ENCODE measurements around the gene LPAR1.
"Not testable (repeated sequence)": the region's sequence is repeated elsewhere in the genome, so short reads cannot be mapped to it uniquely, and the experiment has no call there.

The LPAR1 gene

GRCh38 chr9:110874963-110875674 is 163.2 kb downstream of the LPAR1 start:
- DNase-seq (ENCODE audit: low read depth): no peak

GRCh38 chr9:110872920-110873319 is 165.3 kb downstream of the LPAR1 start:
- no peak for DNase-seq (ENCODE audit: low read depth)

DNA sequence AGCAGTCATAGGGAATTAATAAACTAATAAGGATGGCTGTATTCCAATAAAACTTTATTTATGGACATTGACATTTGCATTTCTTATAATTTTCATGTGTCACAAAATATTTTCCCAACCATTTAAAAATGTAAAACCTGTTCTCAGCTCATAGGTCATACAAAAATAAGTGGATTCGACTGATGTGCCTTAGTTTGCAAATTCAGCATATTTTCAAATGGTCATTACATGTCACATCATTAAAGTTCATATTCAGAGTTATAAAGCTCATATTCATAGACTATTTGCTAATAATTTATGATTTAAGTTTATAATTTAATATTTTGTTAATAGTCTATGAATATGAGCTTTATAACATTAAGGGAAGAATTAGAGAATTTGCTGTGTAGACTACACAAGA is 166.5 kb downstream of the LPAR1 start:
- no peak for DNase-seq (ENCODE audit: low read depth)

DNA sequence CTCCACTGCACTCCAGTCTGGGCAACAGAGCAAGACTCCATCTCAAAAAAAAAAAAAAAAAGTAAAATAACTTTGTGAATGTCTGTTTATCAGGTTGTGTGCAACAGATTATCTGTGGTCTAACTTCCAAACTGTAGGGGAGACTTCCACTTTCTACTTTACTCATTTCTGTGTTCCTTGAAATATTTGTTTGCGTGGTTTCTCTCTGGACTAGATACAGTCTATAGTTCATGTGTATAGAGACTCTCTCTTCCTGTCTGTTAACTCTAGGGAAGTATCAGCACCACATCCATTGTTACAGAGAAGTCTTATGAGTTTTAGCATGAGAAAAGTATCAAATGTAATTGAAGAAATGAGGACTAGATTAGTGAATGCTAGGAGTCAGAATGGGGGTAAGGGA is 168.3 kb downstream of the LPAR1 start:
- DNase-seq (ENCODE audit: low read depth): no peak

GRCh38 chr9:110864011-110864410 is 174.3 kb downstream of the LPAR1 start:
- DNase-seq (ENCODE audit: low read depth): peak; percentile 70

- not testable (repeated sequence) for DNase-seq (ENCODE audit: low read depth)
Observed at GRCh38 chr9:110861370-110862110, 176.7 kb downstream of the LPAR1 start.

- no peak for DNase-seq (ENCODE audit: low read depth)
Observed at GRCh38 chr9:110856772-110857171, 181.5 kb downstream of the LPAR1 start.

DNA sequence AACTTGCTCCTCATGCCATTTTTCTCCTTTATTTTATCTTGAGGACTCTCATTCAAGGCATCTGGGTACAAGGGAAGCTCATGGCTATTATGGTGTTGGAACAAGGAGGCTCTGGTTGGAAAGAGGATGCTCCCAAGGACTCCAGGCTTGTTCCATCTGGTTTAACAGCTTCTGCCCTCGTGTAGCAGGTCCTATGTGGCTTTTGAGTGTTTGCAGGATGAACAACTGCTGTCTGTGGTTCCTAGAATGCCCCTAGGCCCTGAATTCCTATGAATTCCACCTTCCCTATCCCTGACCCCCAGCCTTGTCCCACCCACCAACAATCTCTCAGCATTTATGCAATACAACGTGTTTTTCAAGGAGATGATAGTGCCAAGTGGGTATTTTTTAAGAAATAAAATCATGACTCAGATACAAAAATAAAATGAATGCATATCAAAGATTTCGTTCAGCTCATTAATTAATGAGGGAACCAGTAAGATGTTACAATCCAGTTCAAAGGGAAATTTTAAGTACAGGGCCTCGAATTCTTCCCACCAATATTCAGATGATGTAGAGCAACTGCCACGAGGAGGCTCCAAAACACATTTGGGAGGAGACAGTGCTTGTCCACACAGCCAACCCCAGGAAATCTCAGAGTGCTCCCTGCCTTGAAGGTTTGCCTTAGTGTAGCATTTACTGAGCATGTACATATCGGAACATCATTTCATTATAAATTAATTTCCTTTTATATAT is 187.7 kb downstream of the LPAR1 start:
- DNase-seq (ENCODE audit: low read depth): peak; percentile 18

- peak; percentile 26 for DNase-seq (ENCODE audit: low read depth)
Observed at GRCh38 chr9:110847671-110848070, 190.6 kb downstream of the LPAR1 start.

GRCh38 chr9:110846215-110846614 is 192.1 kb downstream of the LPAR1 start:
- no peak for DNase-seq (ENCODE audit: low read depth)

- peak; percentile 27 for DNase-seq (ENCODE audit: low read depth)
Observed at GRCh38 chr9:110844121-110844520, 194.1 kb downstream of the LPAR1 start.

DNA sequence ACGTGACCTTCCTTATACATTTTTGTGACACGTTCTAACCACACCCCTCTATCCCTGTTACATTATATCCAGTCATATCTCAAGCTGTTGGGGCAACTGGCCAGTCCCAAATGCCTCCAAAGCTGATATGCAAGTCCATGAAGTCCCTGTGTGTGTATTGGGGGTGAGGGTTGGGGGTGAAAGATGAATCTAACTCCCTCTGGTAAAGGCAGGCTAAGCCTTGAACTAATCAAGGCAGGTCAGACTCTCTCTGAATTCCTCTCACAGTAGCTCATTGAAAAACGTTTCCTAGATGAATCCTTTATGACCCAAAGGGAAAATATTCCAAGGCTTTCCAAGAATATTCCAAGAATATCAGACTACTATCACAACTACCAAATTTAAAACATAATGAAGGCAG is 195.3 kb downstream of the LPAR1 start:
- peak; percentile 72 for DNase-seq (ENCODE audit: low read depth)

DNA sequence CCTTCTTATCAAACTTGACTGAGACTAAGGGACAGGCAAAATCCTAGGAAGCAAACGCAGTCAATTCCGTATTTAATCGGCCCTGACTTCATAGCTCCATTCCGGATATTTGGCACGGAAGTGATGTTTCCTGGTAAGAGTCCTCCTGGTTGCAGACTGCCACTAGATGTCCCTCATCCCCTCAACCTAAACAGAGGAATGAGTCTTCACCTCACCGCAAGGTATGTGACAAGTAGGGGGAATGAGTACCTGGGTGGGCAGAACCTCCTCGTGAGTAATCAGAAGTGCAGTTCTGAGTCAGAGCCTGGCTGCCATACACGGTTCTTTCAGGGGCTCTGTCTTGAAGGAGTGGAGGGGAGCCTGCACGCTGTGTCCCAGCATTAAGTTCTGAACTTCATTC is 196.1 kb downstream of the LPAR1 start:
- DNase-seq (ENCODE audit: low read depth): no peak

GRCh38 chr9:110837401-110838005 is 200.8 kb downstream of the LPAR1 start:
- DNase-seq (ENCODE audit: low read depth): no peak

- DNase-seq (ENCODE audit: low read depth): peak; percentile 78
Observed at GRCh38 chr9:110835859-110836271, 202.4 kb downstream of the LPAR1 start.

DNA sequence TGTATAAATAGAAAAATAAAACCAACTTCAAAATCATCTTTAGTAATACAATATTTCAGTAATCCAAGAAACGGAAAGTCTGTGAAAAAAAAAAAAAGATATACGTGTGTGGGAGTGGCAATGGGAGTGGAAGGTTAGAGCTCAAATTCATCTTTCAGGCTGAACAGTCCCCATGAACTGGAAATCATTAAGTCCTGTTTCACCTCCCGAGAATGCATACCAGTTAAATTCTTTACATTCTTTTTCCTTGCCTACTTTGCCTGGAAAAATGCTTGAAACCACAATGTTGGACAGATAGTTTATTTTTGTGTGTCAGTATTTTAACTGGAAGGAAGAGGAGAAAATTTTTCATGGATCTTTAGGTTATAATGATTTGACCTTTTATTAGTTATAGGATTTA is 202.9 kb downstream of the LPAR1 start:
- peak; percentile 93 for DNase-seq (ENCODE audit: low read depth)

DNA sequence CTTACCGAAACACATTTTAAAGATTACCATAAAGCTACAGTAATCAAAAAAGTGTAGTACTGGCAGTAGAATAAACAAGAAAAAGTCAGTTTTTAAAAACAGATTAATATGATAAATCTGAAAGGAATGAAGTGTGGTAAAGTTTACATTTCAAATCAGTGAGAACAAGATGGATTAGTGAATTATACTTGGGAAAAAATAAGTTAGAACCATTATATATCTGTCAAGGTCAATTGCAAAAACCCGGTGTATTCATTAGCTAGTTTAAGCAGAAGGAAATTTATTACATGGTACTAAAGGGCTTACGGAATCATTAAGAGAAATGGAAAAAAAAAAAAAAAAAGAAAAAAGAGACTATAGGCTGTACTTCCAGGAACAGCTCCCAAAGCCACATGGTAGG is 205.3 kb downstream of the LPAR1 start:
- peak; percentile 50 for DNase-seq (ENCODE audit: low read depth)

- DNase-seq (ENCODE audit: low read depth): no peak
Observed at GRCh38 chr9:110830495-110830894, 207.8 kb downstream of the LPAR1 start.

- peak; percentile 65 for DNase-seq (ENCODE audit: low read depth)
Observed at GRCh38 chr9:110828264-110828663, 210.0 kb downstream of the LPAR1 start.

DNA sequence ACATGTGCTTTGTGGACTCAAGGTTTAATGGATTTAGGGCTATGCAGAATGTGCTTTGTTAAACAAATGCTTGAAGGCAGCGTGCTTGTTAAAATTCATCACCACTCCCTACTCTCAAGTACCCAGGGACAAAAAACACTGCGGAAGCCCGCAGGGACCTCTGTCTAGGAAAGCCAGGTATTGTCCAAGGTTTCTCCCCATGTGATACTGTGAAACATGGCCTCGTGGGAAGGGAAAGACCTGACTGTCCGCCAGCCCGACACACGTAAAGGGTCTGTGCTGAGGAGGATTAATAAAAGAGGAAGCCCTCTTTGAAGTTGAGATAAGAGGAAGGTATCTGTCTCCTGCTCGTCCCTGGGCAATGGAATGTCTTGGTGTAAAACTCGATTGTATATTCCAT is 211.9 kb downstream of the LPAR1 start:
- DNase-seq (ENCODE audit: low read depth): not testable (repeated sequence)

- DNase-seq (ENCODE audit: low read depth): no peak
Observed at GRCh38 chr9:110825950-110826349, 212.3 kb downstream of the LPAR1 start.

GRCh38 chr9:110825129-110825528 is 213.1 kb downstream of the LPAR1 start:
- DNase-seq (ENCODE audit: low read depth): not testable (repeated sequence)

Measured in EH (cell line).